Measurements from ENCODE around the gene TMEM238. TPM values are rescaled to one million over a fixed set of nuclear protein-coding genes. Genes with fewer than 3 reads are reported as not detected.

TMEM238 gene
- total RNA-seq, 1 experiment from 2014 or later, result 1.1 TPM

GRCh38 chr19:55382013-55382412 lies 2.1 kb downstream of the TMEM238 start:
- DNase-seq (ENCODE audit: low read depth), result no peak

- no peak for DNase-seq (ENCODE audit: low read depth)
These were observed 4.9 kb downstream of the TMEM238 start for GRCh38 chr19:55379174-55379573.

- no peak for DNase-seq (ENCODE audit: low read depth)
These were observed 6.5 kb downstream of the TMEM238 start for GRCh38 chr19:55377356-55378131.

GRCh38 chr19:55376241-55376933 lies 7.7 kb downstream of the TMEM238 start, which contains the start of gene TMEM190:
Gene TMEM190, plus strand, starts transcription at chr19:55376826. Its CDS starts 28 bp downstream, at chr19:55376854.
- no peak for DNase-seq (ENCODE audit: low read depth)

GRCh38 chr19:55373993-55374757 lies 9.9 kb downstream of the TMEM238 start:
- no peak for DNase-seq (ENCODE audit: low read depth)

- DNase-seq (ENCODE audit: low read depth), result no peak
These were observed 10.6 kb downstream of the TMEM238 start for GRCh38 chr19:55373306-55373992.

- peak; percentile 76 for DNase-seq (ENCODE audit: low read depth)
These were observed 11.6 kb downstream of the TMEM238 start for GRCh38 chr19:55372316-55373081.

GRCh38 chr19:55370305-55370988 lies 13.6 kb downstream of the TMEM238 start, which contains the start of gene IL11:
Gene IL11, minus strand, starts transcription at chr19:55370463. Its CDS starts 153 bp downstream, at chr19:55370310.
- DNase-seq (ENCODE audit: low read depth), result peak; percentile 74

- peak; percentile 76 for DNase-seq (ENCODE audit: low read depth)
These were observed 14.3 kb downstream of the TMEM238 start for GRCh38 chr19:55369653-55370304.

GRCh38 chr19:55368701-55369563 lies 15.2 kb downstream of the TMEM238 start:
- DNase-seq (ENCODE audit: low read depth), result peak; percentile 46

GRCh38 chr19:55368106-55368505 lies 16.0 kb downstream of the TMEM238 start:
- DNase-seq (ENCODE audit: low read depth), result no peak

- no peak for DNase-seq (ENCODE audit: low read depth)
These were observed 17.3 kb downstream of the TMEM238 start for GRCh38 chr19:55366790-55367189.

GRCh38 chr19:55365964-55366363 lies 18.1 kb downstream of the TMEM238 start:
- no peak for DNase-seq (ENCODE audit: low read depth)

GRCh38 chr19:55365245-55365644 lies 18.8 kb downstream of the TMEM238 start:
- DNase-seq (ENCODE audit: low read depth), result no peak

GRCh38 chr19:55362990-55363716 lies 20.9 kb downstream of the TMEM238 start, which contains the start of gene GARIN5B:
Gene GARIN5B, minus strand, starts transcription at chr19:55363260. Its CDS starts 194 bp downstream, at chr19:55363066.
- DNase-seq (ENCODE audit: low read depth), result no peak

GRCh38 chr19:55362174-55362989 lies 21.7 kb downstream of the TMEM238 start:
- DNase-seq (ENCODE audit: low read depth), result no peak

GRCh38 chr19:55360902-55361301 lies 23.2 kb downstream of the TMEM238 start:
- DNase-seq (ENCODE audit: low read depth), result no peak

All from HT1080 (cell line).